Activated CD4-positive, alpha-beta T cell treated with anti-CD3 and anti-CD28 coated beads for 36 hours (primary cell): Measurements from ENCODE around the gene HID1. TPM values are rescaled to one million over a fixed set of nuclear protein-coding genes. Genes with fewer than 3 reads are reported as not detected.
"Not testable (repeated sequence)": the region's sequence is repeated elsewhere in the genome, so short reads cannot be mapped to it uniquely, and the experiment has no call there.

Source experiments
- ATAC-seq: fragments of 200-7000 bp; cut with Tn5 transposase; one replicate; pipeline ENCODE4 v1.10.0; 2021; ENCODE audit warnings: mild to moderate bottlenecking, moderate library complexity
- CTCF ChIA-PET: fragments of 350-600 bp; sonication (Branson Sonifier 250); formaldehyde crosslinking; loops from one replicate; lab custom pipeline; 2021; ENCODE audit warnings: antibody characterized with exemption; lab: Charles Lee
- POLR2A ChIA-PET: fragments of 350-600 bp; sonication (Branson Sonifier 250); formaldehyde crosslinking; loops from one replicate; lab custom pipeline; 2021; ENCODE audit warnings: antibody characterized with exemption, inconsistent platforms; lab: Charles Lee
- DNase-seq: peaks from one replicate; pipeline ENCODE4 v3.0.0-alpha.2; 2020
- H3K27ac Mint-ChIP-seq: one replicate; pipeline ENCODE4 v1.8.0; 2021; ENCODE audit warnings: mixed read lengths
- H3K27me3 Mint-ChIP-seq: one replicate; pipeline ENCODE4 v1.8.0; 2021; ENCODE audit warnings: mixed read lengths
- H3K36me3 Mint-ChIP-seq: one replicate; pipeline ENCODE4 v1.8.0; 2021; ENCODE audit warnings: low read depth, mixed read lengths
- H3K4me1 Mint-ChIP-seq: one replicate; pipeline ENCODE4 v1.8.0; 2021; ENCODE audit warnings: mixed read lengths
- H3K4me3 Mint-ChIP-seq: one replicate; pipeline ENCODE4 v1.8.0; 2021; ENCODE audit warnings: mild to moderate bottlenecking, moderate library complexity, mixed read lengths
- H3K9me3 Mint-ChIP-seq: one replicate; pipeline ENCODE4 v1.8.0; 2021; ENCODE audit warnings: low read depth, mixed read lengths
- intact Hi-C, 2 experiments: fragments of 100-400 bp; cut with DNase I in 1 of 2; cut with micrococcal nuclease in 1 of 2; formaldehyde crosslinking; loops; one replicate each; pipeline versions ENCODE4 v1.14.2 to v1.15.1; 2022 to 2024; cut with DNase I, micrococcal nuclease
- total RNA-seq, 2 experiments: library from RNA; stranded (reverse); gene quantifications; one replicate each; pipeline ENCODE4 v1.2.3, GENCODE V29; 2021

HID1 gene
- total RNA-seq, 2 experiments from 2014 or later = 1.6 TPM

DNA sequence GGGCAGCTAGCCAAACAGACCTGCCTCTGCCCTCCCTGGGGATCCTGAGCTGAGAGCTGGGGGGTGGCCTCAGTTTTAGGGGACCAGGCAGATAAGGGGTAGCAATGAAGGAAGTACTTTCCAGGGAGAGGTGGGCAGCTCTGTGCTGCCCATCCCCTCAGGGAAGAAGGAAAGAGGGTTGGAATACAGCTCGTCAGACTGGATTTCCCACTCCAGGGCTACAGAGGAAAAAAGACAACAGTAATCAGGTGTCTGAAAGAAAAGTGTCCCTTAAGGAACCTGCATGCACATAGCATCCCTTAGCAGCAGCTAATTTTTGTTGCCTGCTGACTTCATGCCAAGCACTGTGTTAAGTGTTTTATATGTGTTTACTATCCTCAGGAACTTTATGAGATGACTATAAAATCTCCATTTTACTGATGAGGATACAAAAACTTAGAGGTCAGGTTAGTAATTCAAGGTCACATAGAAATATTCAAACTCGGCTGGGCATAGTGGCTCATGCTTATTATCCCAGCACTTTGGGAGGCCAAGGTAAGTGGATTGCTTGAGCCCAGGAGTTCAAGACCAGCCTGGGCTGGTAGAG lies 36.7 kb upstream of the HID1 start:
- CTCF ChIA-PET = interaction anchor here (0.6 to 1.4 kb wide), 4 partner anchors 47 to 218 kb away, joined by 3 to 5 read pairs (median 3); no protein-coding TSS in a partner anchor
- peaks cover 2% of the 10 kb centered on the region for H3K36me3 Mint-ChIP-seq
- ATAC-seq = no peak
- POLR2A ChIA-PET = interaction anchor here (0.6 kb wide), 1 partner anchor 25 kb away, joined by 5 read pairs; no protein-coding TSS in a partner anchor
- no peak overlapping the region for H3K4me3 Mint-ChIP-seq
- H3K4me1 Mint-ChIP-seq = peaks cover 26% of the 10 kb centered on the region
- intact Hi-C loops = no loop called here
- H3K9me3 Mint-ChIP-seq = no peaks in the 10 kb centered on the region
- no peak overlapping the region for H3K27ac Mint-ChIP-seq
- H3K27me3 Mint-ChIP-seq = no peaks in the 10 kb centered on the region
- DNase-seq = no peak

DNA sequence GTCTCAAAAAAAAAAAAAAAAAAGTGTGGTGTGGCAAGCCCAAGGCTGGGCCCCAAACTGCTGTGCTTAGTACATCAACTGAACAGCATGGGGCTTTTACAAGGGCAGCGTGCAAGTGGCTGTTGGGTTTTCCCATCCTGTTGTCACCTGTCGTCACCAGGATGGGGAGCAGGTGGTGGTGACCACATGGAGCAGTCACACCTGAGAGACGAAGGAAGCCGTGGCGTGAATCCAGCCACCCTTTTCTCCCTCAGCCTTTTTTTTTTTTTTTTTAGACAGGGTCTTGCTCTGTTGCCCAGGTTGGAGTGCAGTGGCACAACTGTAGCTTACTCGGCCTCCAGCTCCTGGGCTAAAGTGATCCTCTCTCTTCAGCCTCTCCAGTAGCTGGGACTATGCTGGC lies 35.8 kb upstream of the HID1 start:
- Mint-ChIP-seq H3K27me3 (no peaks in the 10 kb centered on the region), H3K36me3 (no peaks in the 10 kb centered on the region), H3K27ac (no peak overlapping the region), H3K4me1 (peaks cover 19% of the 10 kb centered on the region), H3K9me3 (no peaks in the 10 kb centered on the region), H3K4me3 (no peak overlapping the region)
- DNase-seq (no peak), ATAC-seq (no peak)
- ChIA-PET CTCF (interaction anchor here (1.0 kb wide), 1 partner anchor 193 kb away, joined by 3 read pairs; no protein-coding TSS in a partner anchor), POLR2A (no interaction called here)
- intact Hi-C loops = no loop called here

DNA sequence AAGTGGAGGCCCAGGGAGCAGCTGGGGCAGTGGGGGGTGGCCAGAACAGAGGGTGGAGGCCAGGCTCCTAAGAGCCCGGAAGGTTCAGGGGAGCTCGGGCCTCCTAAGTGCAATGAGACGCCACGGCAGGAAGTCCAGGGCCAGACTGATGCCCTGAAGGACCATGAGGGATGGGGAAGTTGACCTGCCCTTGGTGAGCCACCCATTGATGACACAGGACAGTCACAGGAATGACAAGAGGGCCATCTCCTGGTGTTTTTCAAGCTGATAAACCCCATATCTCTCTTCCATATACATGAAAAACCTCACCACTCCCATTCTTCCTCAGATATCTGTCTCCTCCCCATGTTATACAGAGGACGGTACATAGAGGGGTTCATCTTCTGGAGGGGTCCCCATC lies 34.1 kb upstream of the HID1 start:
- no peak for DNase-seq
- Mint-ChIP-seq H3K4me3 (no peak overlapping the region), H3K36me3 (no peaks in the 10 kb centered on the region), H3K9me3 (no peaks in the 10 kb centered on the region), H3K27ac (no peak overlapping the region), H3K27me3 (no peaks in the 10 kb centered on the region), H3K4me1 (peaks cover 12% of the 10 kb centered on the region)
- ChIA-PET POLR2A (no interaction called here), CTCF (interaction anchor here (0.9 to 2.1 kb wide), 2 partner anchors 30 to 45 kb away, joined by 3 to 15 read pairs; no protein-coding TSS in a partner anchor)
- intact Hi-C loops = loop anchor here in 1 of 2 experiments (1.0 kb wide), 1 partner anchor 45 kb away; no protein-coding TSS in a partner anchor
- ATAC-seq = no peak

DNA sequence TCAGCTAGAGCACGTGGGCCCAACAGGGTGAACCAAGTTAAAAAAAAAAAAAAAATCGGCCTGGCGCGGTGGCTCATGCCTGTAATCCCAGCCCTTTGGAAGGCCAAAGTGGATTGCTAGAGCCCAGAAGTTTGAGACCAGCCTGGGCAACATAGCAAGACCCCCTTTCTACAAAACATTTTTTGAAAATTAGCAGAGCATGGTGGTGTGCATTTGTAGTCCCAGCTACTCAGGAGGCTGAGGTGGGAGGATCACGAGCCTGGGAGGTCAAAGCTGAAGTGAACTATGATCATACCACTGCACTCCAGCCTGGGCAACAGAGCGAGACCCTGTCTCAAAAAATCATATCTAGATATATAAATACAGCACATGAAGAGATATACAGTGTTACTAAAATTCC lies 33.5 kb upstream of the HID1 start:
- DNase-seq, H3K4me1 Mint-ChIP-seq, ATAC-seq, POLR2A ChIA-PET, H3K27ac Mint-ChIP-seq, H3K4me3 Mint-ChIP-seq, H3K9me3 Mint-ChIP-seq, H3K27me3 Mint-ChIP-seq, H3K36me3 Mint-ChIP-seq: not testable (repeated sequence)
- intact Hi-C loops = loop anchor here in 1 of 2 experiments (1.0 kb wide), 1 partner anchor 45 kb away; no protein-coding TSS in a partner anchor
- CTCF ChIA-PET = interaction anchor here (0.9 to 2.1 kb wide), 2 partner anchors 30 to 45 kb away, joined by 3 to 15 read pairs; no protein-coding TSS in a partner anchor

DNA sequence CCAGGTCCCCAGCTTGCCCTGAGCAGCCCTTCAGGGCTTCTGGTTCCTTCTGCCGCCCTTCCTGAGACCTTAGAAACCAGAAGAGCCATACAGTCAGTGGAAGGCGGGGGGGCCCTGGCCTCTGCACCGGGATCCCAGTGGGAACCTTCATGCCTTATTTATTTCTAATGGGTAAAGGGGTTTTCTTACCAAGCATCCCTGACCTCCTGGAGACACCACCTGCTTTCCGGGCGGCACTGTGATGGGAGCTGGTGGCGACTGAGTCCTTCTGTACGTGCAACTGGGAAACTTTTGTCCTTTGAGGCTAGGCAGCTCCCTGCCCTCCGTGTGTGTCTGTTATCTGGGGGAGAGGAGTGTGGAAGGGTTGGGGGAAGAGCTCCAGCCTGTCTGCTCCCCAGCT lies 32.7 kb upstream of the HID1 start:
- intact Hi-C loops = no loop called here
- H3K36me3 Mint-ChIP-seq = no peaks in the 10 kb centered on the region
- H3K27me3 Mint-ChIP-seq = no peaks in the 10 kb centered on the region
- no peak overlapping the region for H3K27ac Mint-ChIP-seq
- DNase-seq (no peak), ATAC-seq (no peak)
- ChIA-PET CTCF (interaction anchor here (2.1 kb wide), 1 partner anchor 44 kb away, joined by 15 read pairs; no protein-coding TSS in a partner anchor), POLR2A (no interaction called here)
- no peaks in the 10 kb centered on the region for H3K9me3 Mint-ChIP-seq
- peaks cover 3% of the 10 kb centered on the region for H3K4me1 Mint-ChIP-seq
- no peak overlapping the region for H3K4me3 Mint-ChIP-seq

DNA sequence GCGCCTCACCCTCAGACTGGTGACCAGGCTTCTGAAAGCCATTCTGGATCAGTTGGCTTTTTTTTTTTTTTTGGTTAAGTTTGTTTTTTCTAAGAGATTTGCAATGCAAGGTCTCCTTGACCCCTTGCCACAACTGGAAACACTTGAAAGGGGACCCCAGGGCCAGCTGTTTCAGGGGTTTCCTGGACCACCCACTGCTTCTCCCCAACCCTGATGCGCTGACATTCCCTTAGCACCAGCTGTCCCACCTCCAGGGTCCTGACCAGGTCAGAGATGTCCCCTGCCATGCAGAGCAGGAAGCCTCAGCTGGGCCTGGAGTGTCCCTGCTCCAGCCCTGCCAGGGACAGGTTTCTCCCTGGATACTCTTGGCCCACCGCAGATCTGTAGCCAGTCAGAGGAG lies 31.8 kb upstream of the HID1 start:
- intact Hi-C loops = no loop called here
- DNase-seq = no peak
- ChIA-PET CTCF (no interaction called here), POLR2A (no interaction called here)
- no peaks in the 10 kb centered on the region for H3K36me3 Mint-ChIP-seq
- no peak for ATAC-seq
- H3K9me3 Mint-ChIP-seq = no peaks in the 10 kb centered on the region
- no peaks in the 10 kb centered on the region for H3K27me3 Mint-ChIP-seq
- H3K27ac Mint-ChIP-seq = no peak overlapping the region
- no peak overlapping the region for H3K4me3 Mint-ChIP-seq
- H3K4me1 Mint-ChIP-seq = peaks cover 3% of the 10 kb centered on the region

- POLR2A ChIA-PET = no interaction called here
- intact Hi-C loops = no loop called here
- H3K9me3 Mint-ChIP-seq = no peaks in the 10 kb centered on the region
- CTCF ChIA-PET = no interaction called here
- no peaks in the 10 kb centered on the region for H3K27me3 Mint-ChIP-seq
- no peak overlapping the region for H3K27ac Mint-ChIP-seq
- no peak overlapping the region for H3K4me3 Mint-ChIP-seq
- ATAC-seq (no peak), DNase-seq (no peak)
- H3K36me3 Mint-ChIP-seq = no peaks in the 10 kb centered on the region
- peaks cover 3% of the 10 kb centered on the region for H3K4me1 Mint-ChIP-seq
These were observed 31.4 kb upstream of the HID1 start for GRCh38 chr17:75003957-75004355.

- POLR2A ChIA-PET = interaction anchor here (0.5 kb wide), 1 partner anchor 33 kb away, joined by 3 read pairs; no protein-coding TSS in a partner anchor
- no peak overlapping the region for H3K27ac Mint-ChIP-seq
These were observed 30.8 kb upstream of the HID1 start for GRCh38 chr17:75003070-75003956.

DNA sequence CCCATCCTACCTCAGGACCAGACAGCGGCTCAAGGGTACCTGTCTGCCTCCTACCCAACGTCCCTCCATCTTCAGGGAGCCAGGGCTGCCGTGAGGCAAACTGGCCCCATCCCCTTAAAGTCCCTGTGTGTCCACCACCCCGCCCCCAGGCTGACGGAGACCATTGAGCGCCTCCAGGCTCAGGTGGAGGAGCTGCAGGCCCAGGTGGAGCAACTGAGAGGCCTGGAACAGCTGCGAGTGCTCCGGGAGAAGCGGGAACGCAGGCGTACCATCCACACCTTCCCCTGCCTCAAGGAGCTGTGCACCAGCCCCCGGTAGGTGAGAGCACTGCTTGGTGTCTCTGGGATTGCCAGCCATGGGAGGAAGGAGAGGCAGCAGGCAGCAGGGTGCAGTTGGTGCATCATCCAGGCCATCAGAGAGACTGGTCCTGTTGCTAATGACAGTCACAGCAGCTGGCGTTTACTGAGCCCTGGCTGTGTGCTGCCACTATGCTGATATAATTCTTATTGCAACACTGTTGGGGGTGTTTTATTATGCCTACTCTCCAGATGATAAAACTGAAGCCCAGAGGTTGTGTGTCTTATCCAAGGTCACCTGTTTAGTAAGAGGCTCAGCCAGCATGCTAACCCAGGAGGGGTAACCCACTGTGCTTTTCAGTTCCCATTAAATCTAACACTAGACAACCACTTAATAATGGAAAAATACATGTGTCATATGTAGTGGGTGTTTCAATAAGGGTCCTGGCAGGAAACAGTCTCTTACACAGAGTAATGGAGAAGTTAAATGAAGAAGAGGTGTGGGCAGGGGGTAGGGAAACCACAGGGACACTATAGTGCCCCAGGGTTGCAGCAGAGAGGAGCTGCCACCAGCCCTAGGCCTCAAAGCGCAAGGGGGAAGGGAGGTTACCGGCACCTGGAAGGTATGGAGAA lies 29.6 kb upstream of the HID1 start:
- POLR2A ChIA-PET = no interaction called here
- intact Hi-C loops = no loop called here

More at GRCh38 chr17:75003070-75003956, 30.8 kb upstream of the HID1 start:
- peaks cover 5% of the 10 kb centered on the region for H3K4me1 Mint-ChIP-seq
- CTCF ChIA-PET = no interaction called here
- no peaks in the 10 kb centered on the region for H3K9me3 Mint-ChIP-seq
- H3K36me3 Mint-ChIP-seq = no peaks in the 10 kb centered on the region
- H3K4me3 Mint-ChIP-seq = no peak overlapping the region
- DNase-seq = no peak
- no peaks in the 10 kb centered on the region for H3K27me3 Mint-ChIP-seq
- intact Hi-C loops = no loop called here
- no peak for ATAC-seq

DNA sequence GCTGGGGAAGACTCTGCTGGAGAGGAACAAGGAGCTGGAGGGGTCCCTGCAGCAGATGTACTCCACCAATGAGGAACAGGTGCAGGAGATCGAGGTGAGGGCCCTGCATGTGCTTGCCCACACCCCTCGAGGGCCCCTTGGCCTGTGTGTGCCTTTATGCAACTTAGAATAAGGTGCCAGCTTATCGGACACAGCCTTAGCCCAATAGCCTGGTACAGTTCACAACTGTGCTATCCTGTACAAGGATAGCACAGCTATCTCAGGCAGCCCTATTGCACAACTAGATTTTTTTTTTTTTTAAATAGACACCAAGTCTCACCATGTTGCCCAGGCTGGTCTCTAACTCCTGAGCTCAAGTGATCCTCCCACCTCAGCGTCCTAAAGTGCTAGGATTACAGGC lies 27.0 kb upstream of the HID1 start:
- ATAC-seq (no peak), DNase-seq (no peak)
- H3K4me1 Mint-ChIP-seq = peaks cover 6% of the 10 kb centered on the region
- no peak overlapping the region for H3K27ac Mint-ChIP-seq
- no peak overlapping the region for H3K4me3 Mint-ChIP-seq
- intact Hi-C loops = no loop called here
- no peaks in the 10 kb centered on the region for H3K27me3 Mint-ChIP-seq
- POLR2A ChIA-PET = no interaction called here
- CTCF ChIA-PET = interaction anchor here (1.2 to 1.4 kb wide), 2 partner anchors 13 to 38 kb away, joined by 3 to 6 read pairs; partner anchors contain the start of gene MRPL58
- no peaks in the 10 kb centered on the region for H3K36me3 Mint-ChIP-seq
- no peaks in the 10 kb centered on the region for H3K9me3 Mint-ChIP-seq

More for the DNA sequence above, 29.6 kb upstream of the HID1 start:
- H3K4me1 Mint-ChIP-seq = peaks cover 6% of the 10 kb centered on the region
- H3K9me3 Mint-ChIP-seq = no peaks in the 10 kb centered on the region
- H3K4me3 Mint-ChIP-seq = no peak overlapping the region
- DNase-seq (no peak), ATAC-seq (no peak)
- CTCF ChIA-PET = interaction anchor here (0.6 kb wide), 1 partner anchor 181 kb away, joined by 3 read pairs; no protein-coding TSS in a partner anchor
- no peak overlapping the region for H3K27ac Mint-ChIP-seq
- H3K36me3 Mint-ChIP-seq = no peaks in the 10 kb centered on the region
- H3K27me3 Mint-ChIP-seq = no peaks in the 10 kb centered on the region
